Smooth muscle cell (in vitro differentiated cells): ENCODE data around the gene GHDC. TPM values are rescaled to one million over a fixed set of nuclear protein-coding genes. Genes with fewer than 3 reads are reported as not detected.

Source experiments
- DNase-seq: peaks from one replicate; lab custom pipeline; 2025; ENCODE audit not compliant: unreplicated experiment; lab: John Stamatoyannopoulos, UW
- H2AFZ ChIP-seq: fragments of 200-600 bp; sonication (generic); 2 replicates; pipeline ENCODE4 v1.6.0; 2016; ENCODE audit warnings: antibody characterized with exemption, low read depth, mild to moderate bottlenecking
- H3F3A ChIP-seq: fragments of 200-600 bp; sonication (generic); 2 replicates; pipeline ENCODE4 v1.6.0; 2017; ENCODE audit warnings: antibody characterized with exemption, low read depth
- H3K27ac ChIP-seq: fragments of 200-600 bp; sonication (generic); 2 replicates; pipeline ENCODE4 v1.5.1; 2016; ENCODE audit warnings: low read depth, mild to moderate bottlenecking
- H3K27me3 ChIP-seq: fragments of 200-600 bp; sonication (generic); 2 replicates; pipeline ENCODE4 v1.6.1; 2016; ENCODE audit warnings: low read depth, mild to moderate bottlenecking
- H3K36me3 ChIP-seq: fragments of 200-600 bp; sonication (generic); 2 replicates; pipeline ENCODE4 v1.5.1; 2016; ENCODE audit warnings: low read depth
- H3K4me1 ChIP-seq: fragments of 200-600 bp; sonication (generic); 2 replicates; pipeline ENCODE4 v1.5.1; 2016; ENCODE audit warnings: low read depth
- H3K4me2 ChIP-seq: fragments of 200-600 bp; sonication (generic); 2 replicates; pipeline ENCODE4 v1.6.0; 2016; ENCODE audit warnings: mild to moderate bottlenecking
- H3K4me3 ChIP-seq: fragments of 200-600 bp; sonication (generic); 2 replicates; pipeline ENCODE4 v1.5.1; 2016; ENCODE audit warnings: mild to moderate bottlenecking
- H3K79me2 ChIP-seq: fragments of 200-600 bp; sonication (generic); 2 replicates; pipeline ENCODE4 v1.6.0; 2016; ENCODE audit warnings: low read depth, mild to moderate bottlenecking
- H3K9ac ChIP-seq: fragments of 200-600 bp; sonication (generic); 2 replicates; pipeline ENCODE4 v1.6.0; 2016; ENCODE audit warnings: low read depth
- H3K9me3 ChIP-seq: fragments of 200-600 bp; sonication (generic); replicated peaks from 2 replicates; pipeline ENCODE4 v1.5.1; 2016; ENCODE audit warnings: low read depth
- H4K20me1 ChIP-seq: fragments of 200-600 bp; sonication (generic); 2 replicates; pipeline ENCODE4 v1.6.0; 2016; ENCODE audit warnings: low read depth
- WGBS: methylation state at CpG from one replicate; pipeline ENCODE4 v1.1.7; 2016; ENCODE audit warnings: low lambda C conversion rate; 5-methylcytosine and 5-hydroxymethylcytosine counted together
- polyA plus RNA-seq: library from polyadenylated mRNA; unstranded; fragments of >200 nt; fragmentation: Nextera tagmentation; extraction: Ambion mirVana; gene quantifications from 2 replicates; pipeline ENCODE4 v1.2.1, GENCODE V29; 2016
- total RNA-seq: library from RNA; depleted of rRNA; stranded (reverse); fragments of >200 nt; gene quantifications from 2 replicates; pipeline ENCODE4 v1.2.3, GENCODE V29; 2014
- TF ChIP-seq, protein P1 (sequence below): fragments of 200-600 bp; sonication (generic); IDR thresholded peaks from 2 replicates; pipeline ENCODE4 v1.5.1; 2017; ENCODE audit warnings: borderline replicate concordance, mild to moderate bottlenecking, antibody characterized with exemption; ENCODE audit not compliant: insufficient read depth, poor library complexity, severe bottlenecking

The GHDC gene
- total and polyA plus RNA-seq, 2 experiments from 2014 or later = 4.8 to 11.5 TPM

DNA sequence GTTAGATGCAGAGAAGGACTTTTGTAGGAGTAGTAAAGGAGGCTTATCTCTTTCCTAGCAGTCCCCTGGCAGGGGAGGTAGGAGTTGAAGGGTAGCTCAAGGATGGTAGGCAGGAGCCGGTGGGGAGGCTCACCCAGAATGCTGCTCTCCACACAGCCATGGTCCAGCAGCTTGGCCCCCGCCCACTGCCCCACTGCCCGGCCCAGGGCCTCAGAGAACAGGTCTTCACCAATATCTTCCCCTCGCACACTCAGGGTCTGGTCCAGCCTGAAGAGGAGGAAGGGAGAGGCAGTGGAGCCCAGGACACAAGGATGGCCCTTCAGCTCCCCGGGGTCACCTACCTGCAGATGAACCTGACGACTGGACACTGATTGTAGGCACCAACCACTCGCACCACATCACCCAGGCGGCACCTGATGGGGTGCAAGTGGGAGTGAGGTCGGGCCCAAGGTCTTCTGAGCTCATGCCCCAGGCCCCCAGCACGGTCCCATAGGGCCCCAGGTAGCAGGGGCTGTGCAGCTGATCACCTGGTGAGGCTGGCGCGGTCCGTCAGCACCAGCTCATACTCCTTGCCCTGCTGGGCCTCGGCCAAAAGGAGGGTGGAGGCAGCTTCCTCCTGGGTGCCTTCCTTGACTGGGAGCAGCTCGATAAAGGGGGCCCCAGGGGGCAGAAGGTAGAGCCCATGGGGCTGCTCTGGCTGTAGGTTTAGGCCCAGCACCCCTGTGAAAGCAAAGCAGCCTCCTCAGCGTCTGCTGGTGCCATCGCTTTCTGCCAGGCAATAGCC, 3.6 kb downstream of the GHDC start:
- no peak overlapping the region for H2AFZ ChIP-seq
- no peak overlapping the region for H3K9ac ChIP-seq
- H3K4me2 ChIP-seq = no peak overlapping the region
- no peaks in the 10 kb centered on the region for H3K27me3 ChIP-seq
- 93% methylated on average over 15 of the region's 17 CpGs for WGBS
- H3F3A ChIP-seq = no peaks in the 10 kb centered on the region
- H3K27ac ChIP-seq = no peak overlapping the region
- H4K20me1 ChIP-seq = no peaks in the 10 kb centered on the region
- H3K9me3 ChIP-seq = no peaks in the 10 kb centered on the region
- DNase-seq = no peak
- TF ChIP-seq, protein P1, sequence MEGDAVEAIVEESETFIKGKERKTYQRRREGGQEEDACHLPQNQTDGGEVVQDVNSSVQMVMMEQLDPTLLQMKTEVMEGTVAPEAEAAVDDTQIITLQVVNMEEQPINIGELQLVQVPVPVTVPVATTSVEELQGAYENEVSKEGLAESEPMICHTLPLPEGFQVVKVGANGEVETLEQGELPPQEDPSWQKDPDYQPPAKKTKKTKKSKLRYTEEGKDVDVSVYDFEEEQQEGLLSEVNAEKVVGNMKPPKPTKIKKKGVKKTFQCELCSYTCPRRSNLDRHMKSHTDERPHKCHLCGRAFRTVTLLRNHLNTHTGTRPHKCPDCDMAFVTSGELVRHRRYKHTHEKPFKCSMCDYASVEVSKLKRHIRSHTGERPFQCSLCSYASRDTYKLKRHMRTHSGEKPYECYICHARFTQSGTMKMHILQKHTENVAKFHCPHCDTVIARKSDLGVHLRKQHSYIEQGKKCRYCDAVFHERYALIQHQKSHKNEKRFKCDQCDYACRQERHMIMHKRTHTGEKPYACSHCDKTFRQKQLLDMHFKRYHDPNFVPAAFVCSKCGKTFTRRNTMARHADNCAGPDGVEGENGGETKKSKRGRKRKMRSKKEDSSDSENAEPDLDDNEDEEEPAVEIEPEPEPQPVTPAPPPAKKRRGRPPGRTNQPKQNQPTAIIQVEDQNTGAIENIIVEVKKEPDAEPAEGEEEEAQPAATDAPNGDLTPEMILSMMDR = no peak
- no peaks in the 10 kb centered on the region for H3K79me2 ChIP-seq
- peaks cover 4% of the 10 kb centered on the region for H3K4me1 ChIP-seq
- H3K4me3 ChIP-seq = no peak overlapping the region
- H3K36me3 ChIP-seq = no peaks in the 10 kb centered on the region

DNA sequence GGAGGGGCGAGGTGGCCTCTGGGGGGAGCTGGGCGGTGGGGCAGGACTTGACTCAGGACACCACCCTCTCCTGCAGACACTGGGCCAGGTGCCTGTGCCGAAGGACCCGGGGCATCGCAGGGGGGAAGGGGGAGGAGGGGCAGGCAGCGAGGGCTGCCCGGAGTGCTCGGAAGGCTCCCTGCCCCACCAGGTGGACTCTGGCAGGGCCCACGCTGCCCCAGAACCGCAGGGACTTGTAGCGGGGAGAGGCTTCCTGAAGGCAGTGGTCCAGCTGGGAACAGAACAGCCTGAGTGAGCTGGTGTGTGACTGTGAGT, 4.7 kb downstream of the GHDC start:
- no peak overlapping the region for H3K4me2 ChIP-seq
- 77% methylated on average over 8 of the region's 11 CpGs for WGBS
- no peak for DNase-seq

DNA sequence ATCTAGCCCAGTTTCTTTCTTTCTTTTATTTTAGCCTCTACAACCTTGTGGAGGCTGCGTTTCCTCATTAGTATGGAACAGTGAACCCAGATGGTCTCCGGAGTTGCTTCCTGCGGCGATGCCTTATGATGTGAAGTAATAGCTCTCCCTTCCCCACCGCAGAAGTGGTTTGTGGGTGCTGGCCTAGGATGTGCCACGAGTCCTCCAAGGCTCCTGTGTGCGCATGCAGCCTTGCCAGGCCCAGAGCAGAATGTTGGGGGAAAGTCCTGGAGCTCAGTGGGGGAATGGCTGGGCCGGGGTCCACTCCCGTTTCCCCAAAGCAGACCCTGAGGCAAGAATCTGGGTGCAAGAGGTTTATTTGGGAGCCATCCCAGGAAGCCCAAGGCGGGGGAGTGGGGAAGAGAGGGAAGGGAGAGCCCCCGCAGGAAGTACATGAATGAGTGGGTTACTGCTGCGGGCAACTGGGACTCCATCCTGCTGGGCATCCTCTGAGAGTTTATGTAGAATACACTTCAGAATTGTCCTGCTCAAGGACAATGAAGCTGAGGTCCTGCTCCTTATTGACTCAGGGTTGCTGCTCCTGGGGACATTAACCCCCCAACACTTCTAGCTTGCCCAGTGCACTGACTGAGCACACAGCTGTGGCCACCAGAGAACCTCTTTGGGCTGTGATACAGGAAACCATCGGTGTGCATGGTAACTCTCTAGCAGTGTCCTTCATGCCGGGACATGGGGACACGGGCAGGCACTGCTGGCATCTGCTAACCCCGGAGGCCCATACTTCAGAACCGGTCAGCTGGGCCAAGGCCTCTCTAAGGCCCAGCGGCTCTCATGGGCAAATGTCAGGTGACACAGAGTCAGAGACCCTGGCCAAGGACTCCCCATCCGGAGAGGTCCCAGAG, 5.3 kb downstream of the GHDC start:
- Histone ChIP-seq H3K9me3 (no peaks in the 10 kb centered on the region), H3K27ac (no peak overlapping the region), H3K79me2 (no peaks in the 10 kb centered on the region), H3K4me2 (no peak overlapping the region), H4K20me1 (no peaks in the 10 kb centered on the region), H3K36me3 (no peaks in the 10 kb centered on the region), H3K27me3 (no peaks in the 10 kb centered on the region), H3K4me3 (no peak overlapping the region), H3K4me1 (peaks cover 10% of the 10 kb centered on the region), H3K9ac (no peak overlapping the region), H2AFZ (no peak overlapping the region), H3F3A (no peaks in the 10 kb centered on the region)
- WGBS = 92% methylated on average over 19 of the region's 19 CpGs
- no peak for DNase-seq
- TF ChIP-seq, protein P1 = no peak

More for the DNA sequence above, 4.7 kb downstream of the GHDC start:
- Histone ChIP-seq H4K20me1 (no peaks in the 10 kb centered on the region), H3K79me2 (no peaks in the 10 kb centered on the region), H3K27me3 (no peaks in the 10 kb centered on the region), H3F3A (no peaks in the 10 kb centered on the region), H2AFZ (no peak overlapping the region), H3K9me3 (no peaks in the 10 kb centered on the region), H3K36me3 (no peaks in the 10 kb centered on the region), H3K27ac (no peak overlapping the region), H3K4me3 (no peak overlapping the region), H3K9ac (no peak overlapping the region), H3K4me1 (peaks cover 6% of the 10 kb centered on the region)
- TF ChIP-seq, protein P1 = no peak
